ENCODE results near the gene SMG5. TPM values are rescaled to one million over a fixed set of nuclear protein-coding genes. Genes with fewer than 3 reads are reported as not detected.

The SMG5 gene
- total RNA-seq, 1 donor from 2014 or later: 45.9 TPM

DNA sequence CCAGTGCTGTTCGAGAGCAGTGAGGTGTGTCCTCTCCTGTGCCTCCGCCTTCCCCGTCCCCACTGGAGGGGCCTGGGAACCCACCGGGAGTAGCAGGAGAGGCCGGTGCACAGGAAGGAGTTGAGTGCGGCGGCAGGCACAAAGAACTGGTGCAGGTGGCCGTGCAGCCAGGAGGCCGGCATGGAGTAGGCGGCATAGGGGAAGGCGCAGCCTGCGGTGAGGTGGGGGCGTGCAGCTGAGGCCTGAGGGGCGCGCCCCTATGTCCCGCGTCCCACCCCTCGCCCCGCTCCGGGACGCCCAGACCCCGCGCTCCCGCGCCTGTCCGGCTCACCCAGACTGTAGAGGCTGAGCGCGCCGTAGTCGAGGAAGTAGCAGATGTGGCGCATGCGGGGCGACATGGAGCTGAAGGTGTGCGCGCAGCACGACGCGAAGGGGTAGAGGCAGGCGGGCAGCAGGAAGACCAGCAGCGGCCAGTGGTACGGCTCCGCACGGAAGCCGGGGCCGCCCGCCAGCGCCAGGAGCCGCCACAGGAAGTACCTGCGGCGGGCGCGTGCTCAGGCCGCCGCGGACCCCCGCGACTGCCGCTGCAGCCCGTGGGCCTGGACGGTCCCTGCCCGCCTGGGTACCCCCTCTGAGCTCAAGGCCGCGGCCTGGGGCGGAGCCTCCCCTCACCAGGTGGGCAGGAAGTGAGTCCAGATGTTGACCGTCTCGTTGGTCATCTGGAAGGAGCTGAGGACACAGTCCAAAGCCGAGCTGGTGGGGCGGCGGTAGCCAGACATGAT is 37.0 kb downstream of the SMG5 start:
- H3K27ac ChIP-seq: no peak overlapping the region
- no peak for DNase-seq (ENCODE audit: low spot score)
- no peaks in the 10 kb centered on the region for H3K79me2 ChIP-seq (ENCODE audit: low read depth)
- no peak overlapping the region for H3K9ac ChIP-seq
- peaks cover 5% of the 10 kb centered on the region for H3K4me1 Mint-ChIP-seq
- peaks cover 4% of the 10 kb centered on the region for H4K20me1 ChIP-seq (ENCODE audit: low read depth)
- peaks cover 9% of the 10 kb centered on the region for H3K27me3 Mint-ChIP-seq (ENCODE audit: insufficient read depth, low read depth)
- no peak overlapping the region for H2AFZ ChIP-seq (replicated peaks)
- H3K9me3 Mint-ChIP-seq: no peaks in the 10 kb centered on the region
- H3K4me3 Mint-ChIP-seq: no peak overlapping the region
- peak overlapping the region; percentile 63 for H3K27ac Mint-ChIP-seq
- no peak overlapping the region for H3K4me3 ChIP-seq
- peaks cover 6% of the 10 kb centered on the region for H3K4me1 ChIP-seq
- H3K27me3 ChIP-seq: no peaks in the 10 kb centered on the region
- no peak overlapping the region for H3K4me2 ChIP-seq
- no peaks in the 10 kb centered on the region for H3K9me3 ChIP-seq (ENCODE audit: low read depth)
- no peaks in the 10 kb centered on the region for H3K36me3 ChIP-seq
- peaks cover 4% of the 10 kb centered on the region for H3K36me3 Mint-ChIP-seq
- TF ChIP-seq EZH2phosphoT487 (IDR thresholded peaks at IDR 0.05) (no peak), EZH2 (IDR thresholded peaks at IDR 0.05) (no peak)
- TF ChIP-seq, protein P1, sequence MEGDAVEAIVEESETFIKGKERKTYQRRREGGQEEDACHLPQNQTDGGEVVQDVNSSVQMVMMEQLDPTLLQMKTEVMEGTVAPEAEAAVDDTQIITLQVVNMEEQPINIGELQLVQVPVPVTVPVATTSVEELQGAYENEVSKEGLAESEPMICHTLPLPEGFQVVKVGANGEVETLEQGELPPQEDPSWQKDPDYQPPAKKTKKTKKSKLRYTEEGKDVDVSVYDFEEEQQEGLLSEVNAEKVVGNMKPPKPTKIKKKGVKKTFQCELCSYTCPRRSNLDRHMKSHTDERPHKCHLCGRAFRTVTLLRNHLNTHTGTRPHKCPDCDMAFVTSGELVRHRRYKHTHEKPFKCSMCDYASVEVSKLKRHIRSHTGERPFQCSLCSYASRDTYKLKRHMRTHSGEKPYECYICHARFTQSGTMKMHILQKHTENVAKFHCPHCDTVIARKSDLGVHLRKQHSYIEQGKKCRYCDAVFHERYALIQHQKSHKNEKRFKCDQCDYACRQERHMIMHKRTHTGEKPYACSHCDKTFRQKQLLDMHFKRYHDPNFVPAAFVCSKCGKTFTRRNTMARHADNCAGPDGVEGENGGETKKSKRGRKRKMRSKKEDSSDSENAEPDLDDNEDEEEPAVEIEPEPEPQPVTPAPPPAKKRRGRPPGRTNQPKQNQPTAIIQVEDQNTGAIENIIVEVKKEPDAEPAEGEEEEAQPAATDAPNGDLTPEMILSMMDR (IDR thresholded peaks at IDR 0.05): no peak
- peaks cover 19% of the 10 kb centered on the region for H3F3A ChIP-seq (ENCODE audit: low read depth)

- H3K9me3 Mint-ChIP-seq: no peaks in the 10 kb centered on the region
- H3F3A ChIP-seq (ENCODE audit: low read depth): peaks cover 19% of the 10 kb centered on the region
- no peak for DNase-seq (ENCODE audit: low spot score)
- peaks cover 4% of the 10 kb centered on the region for H4K20me1 ChIP-seq (ENCODE audit: low read depth)
- peaks cover 2% of the 10 kb centered on the region for H3K36me3 Mint-ChIP-seq
- peak overlapping the region; percentile 5 for H3K4me3 Mint-ChIP-seq
- H3K4me1 Mint-ChIP-seq: peaks cover 5% of the 10 kb centered on the region
- peaks cover 6% of the 10 kb centered on the region for H3K4me1 ChIP-seq
- H3K27me3 Mint-ChIP-seq (ENCODE audit: insufficient read depth, low read depth): peaks cover 9% of the 10 kb centered on the region
- H3K9me3 ChIP-seq (ENCODE audit: low read depth): no peaks in the 10 kb centered on the region
- H3K4me3 ChIP-seq: no peak overlapping the region
- no peak for TF ChIP-seq EZH2 (IDR thresholded peaks at IDR 0.05)
- TF ChIP-seq EZH2phosphoT487 (IDR thresholded peaks at IDR 0.05): no peak
- TF ChIP-seq, protein P1 (IDR thresholded peaks at IDR 0.05): no peak
- no peak overlapping the region for H3K4me2 ChIP-seq
- no peak overlapping the region for H2AFZ ChIP-seq (replicated peaks)
- no peak overlapping the region for H3K27ac ChIP-seq
- no peaks in the 10 kb centered on the region for H3K27me3 ChIP-seq
- H3K9ac ChIP-seq: no peak overlapping the region
- H3K36me3 ChIP-seq: no peaks in the 10 kb centered on the region
- H3K27ac Mint-ChIP-seq: peak overlapping the region; percentile 41
- H3K79me2 ChIP-seq (ENCODE audit: low read depth): no peaks in the 10 kb centered on the region
Observed at GRCh38 chr1:156244712-156245111, 37.9 kb downstream of the SMG5 start.

DNA sequence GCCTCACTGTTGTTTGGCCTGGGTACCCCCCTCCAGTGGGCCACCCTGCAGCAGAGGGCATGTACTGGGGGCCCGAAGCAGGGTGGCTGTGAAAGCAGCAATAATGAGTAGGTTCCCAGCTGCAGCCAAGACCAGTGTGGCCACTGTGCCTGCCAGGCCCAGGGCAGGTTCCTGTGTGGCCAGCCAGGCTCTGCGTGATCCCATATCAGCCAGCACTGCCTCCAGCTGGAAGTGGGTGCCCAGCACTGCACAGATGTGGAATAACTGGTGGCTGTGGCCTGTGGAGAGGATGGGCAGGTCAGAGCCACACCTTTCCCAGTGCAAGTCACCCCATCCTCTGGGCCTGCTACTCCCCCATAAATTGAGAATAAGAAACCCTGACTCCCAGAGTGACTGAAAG is 38.5 kb downstream of the SMG5 start:
- Mint-ChIP-seq H3K27me3 (ENCODE audit: insufficient read depth, low read depth) (peaks cover 7% of the 10 kb centered on the region), H3K36me3 (peaks cover 4% of the 10 kb centered on the region), H3K9me3 (no peaks in the 10 kb centered on the region), H3K4me1 (peaks cover 5% of the 10 kb centered on the region), H3K4me3 (no peak overlapping the region), H3K27ac (no peak overlapping the region)
- Histone ChIP-seq H3K27me3 (no peaks in the 10 kb centered on the region), H4K20me1 (ENCODE audit: low read depth) (peaks cover 4% of the 10 kb centered on the region), H3K9me3 (ENCODE audit: low read depth) (no peaks in the 10 kb centered on the region), H3K27ac (no peak overlapping the region), H3K79me2 (ENCODE audit: low read depth) (no peaks in the 10 kb centered on the region), H3K36me3 (no peaks in the 10 kb centered on the region), H3K4me3 (no peak overlapping the region), H2AFZ (replicated peaks) (no peak overlapping the region), H3K9ac (no peak overlapping the region), H3K4me1 (peaks cover 6% of the 10 kb centered on the region), H3K4me2 (no peak overlapping the region), H3F3A (ENCODE audit: low read depth) (peaks cover 17% of the 10 kb centered on the region)
- DNase-seq (ENCODE audit: low spot score): no peak
- TF ChIP-seq, protein P1 (IDR thresholded peaks at IDR 0.05): no peak
- TF ChIP-seq EZH2 (IDR thresholded peaks at IDR 0.05) (no peak), EZH2phosphoT487 (IDR thresholded peaks at IDR 0.05) (no peak)

All from neural progenitor cell (in vitro differentiated cells).